NCI-H510A (cell line): ENCODE measurements around the gene TRPM3.
"Not testable (repeated sequence)": the region's sequence is repeated elsewhere in the genome, so short reads cannot be mapped to it uniquely, and the experiment has no call there.

Experiments used
- DNase-seq: peaks from one replicate; lab custom pipeline; 2025; lab: John Stamatoyannopoulos, UW

Gene TRPM3

DNA sequence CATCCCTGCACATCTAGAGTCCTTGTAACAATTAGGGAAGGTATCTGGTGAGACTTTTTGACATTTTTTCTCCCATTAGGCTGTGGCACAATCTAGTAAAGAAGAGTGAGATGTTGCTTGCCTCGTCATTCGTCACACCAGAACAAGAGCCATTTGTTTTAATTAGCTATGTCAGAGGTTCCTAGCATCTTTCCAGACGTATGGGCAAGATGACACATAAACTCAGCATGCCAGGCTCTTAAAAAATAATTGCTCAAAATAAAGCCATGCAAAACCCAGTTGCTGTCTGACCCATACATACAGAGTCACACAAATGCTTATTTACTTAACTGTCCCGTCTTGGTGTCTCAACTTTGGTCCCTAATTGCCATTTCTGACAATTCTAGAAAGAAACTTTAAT is 125.9 kb downstream of the TRPM3 start:
- no peak for DNase-seq

- DNase-seq: no peak
Measured at GRCh38 chr9:70994582-70994981, 126.8 kb downstream of the TRPM3 start.

DNA sequence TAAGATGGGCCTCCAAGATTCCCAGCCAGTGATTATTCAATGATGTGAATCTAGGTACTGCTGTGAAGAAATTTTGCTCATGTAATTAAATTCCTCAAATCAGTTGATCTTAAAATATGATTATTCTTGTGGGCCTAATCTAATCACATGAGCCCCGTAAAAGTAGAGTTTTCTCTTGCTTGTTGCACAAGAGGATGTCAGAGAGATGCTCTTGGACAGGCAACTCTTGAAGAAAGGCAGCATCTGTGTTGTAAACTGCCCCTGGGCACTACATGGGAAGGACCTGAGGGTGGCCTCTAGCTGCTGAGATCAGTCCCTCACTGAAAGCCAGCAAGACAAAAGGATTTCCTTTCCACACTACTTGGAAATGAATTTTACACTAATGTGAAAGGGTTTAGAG is 132.9 kb downstream of the TRPM3 start:
- no peak for DNase-seq

DNA sequence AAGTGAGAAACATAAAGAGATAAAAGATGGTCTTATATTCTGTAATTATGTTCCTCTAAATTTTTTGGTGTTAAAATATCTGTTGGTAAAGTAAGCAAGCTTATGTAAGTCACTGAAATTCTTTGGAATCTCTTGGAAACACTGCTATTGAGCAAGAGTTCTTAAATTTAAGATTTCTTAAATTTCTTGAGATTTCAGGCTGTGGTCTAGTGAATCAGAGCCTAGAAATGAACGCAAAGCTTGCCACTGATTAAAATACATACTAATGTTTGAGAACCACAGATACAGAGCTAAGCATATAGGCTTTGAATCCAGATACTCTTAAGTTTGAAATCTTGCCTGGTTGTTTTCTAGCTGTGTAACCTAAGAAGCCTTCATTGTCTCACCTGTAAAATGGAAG is 133.4 kb downstream of the TRPM3 start:
- no peak for DNase-seq

GRCh38 chr9:70986984-70987383 is 134.4 kb downstream of the TRPM3 start:
- no peak for DNase-seq

- no peak for DNase-seq
Measured at GRCh38 chr9:70983723-70984295, 137.6 kb downstream of the TRPM3 start.

GRCh38 chr9:70981312-70981711 is 140.1 kb downstream of the TRPM3 start:
- DNase-seq: no peak

GRCh38 chr9:70979966-70980365 is 141.5 kb downstream of the TRPM3 start:
- no peak for DNase-seq

DNA sequence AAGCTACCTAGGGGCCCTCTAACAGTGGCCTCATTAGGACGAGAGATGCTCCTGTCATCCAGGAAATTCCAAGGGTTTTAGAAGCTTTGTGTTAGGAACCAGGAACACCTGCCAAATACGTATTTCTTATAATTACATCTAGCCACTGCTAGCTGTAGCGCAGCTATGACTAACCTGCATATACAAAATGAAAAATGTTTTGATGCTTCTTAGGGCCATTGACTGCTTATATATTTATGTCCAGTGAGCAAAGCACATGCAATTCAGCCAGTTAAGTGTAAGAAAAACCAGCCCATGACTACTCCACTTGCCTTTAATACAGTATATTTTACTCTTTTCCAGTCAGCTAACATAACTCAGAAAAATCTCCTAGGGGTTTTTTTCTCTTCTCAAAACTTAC is 143.3 kb downstream of the TRPM3 start:
- DNase-seq: no peak

- DNase-seq: no peak
Measured at GRCh38 chr9:70975821-70976220, 145.6 kb downstream of the TRPM3 start.

GRCh38 chr9:70971723-70972122 is 149.7 kb downstream of the TRPM3 start:
- DNase-seq: no peak

DNA sequence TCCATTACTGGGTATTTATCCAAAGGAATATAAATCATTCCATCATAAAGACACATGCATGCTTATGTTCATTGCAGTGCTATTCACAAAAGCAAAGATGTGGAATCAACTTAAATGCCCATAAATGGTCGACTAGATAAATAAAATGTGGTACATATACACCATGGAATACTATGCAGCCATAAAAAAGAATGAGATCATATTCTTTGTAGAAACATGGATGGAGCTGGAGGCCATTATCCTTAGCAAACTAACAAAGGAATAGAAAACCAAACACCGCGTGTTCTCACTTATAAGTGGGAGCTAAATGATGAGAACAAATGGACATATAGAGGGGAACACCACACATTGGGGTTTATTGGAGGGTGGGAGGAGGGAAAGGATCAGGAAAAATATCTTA is 155.0 kb downstream of the TRPM3 start:
- not testable (repeated sequence) for DNase-seq

- no peak for DNase-seq
Measured at GRCh38 chr9:70964861-70965260, 156.6 kb downstream of the TRPM3 start.

- DNase-seq: no peak
Measured at GRCh38 chr9:70963554-70963953, 157.9 kb downstream of the TRPM3 start.

GRCh38 chr9:70962761-70963440 is 158.5 kb downstream of the TRPM3 start:
- no peak for DNase-seq

DNA sequence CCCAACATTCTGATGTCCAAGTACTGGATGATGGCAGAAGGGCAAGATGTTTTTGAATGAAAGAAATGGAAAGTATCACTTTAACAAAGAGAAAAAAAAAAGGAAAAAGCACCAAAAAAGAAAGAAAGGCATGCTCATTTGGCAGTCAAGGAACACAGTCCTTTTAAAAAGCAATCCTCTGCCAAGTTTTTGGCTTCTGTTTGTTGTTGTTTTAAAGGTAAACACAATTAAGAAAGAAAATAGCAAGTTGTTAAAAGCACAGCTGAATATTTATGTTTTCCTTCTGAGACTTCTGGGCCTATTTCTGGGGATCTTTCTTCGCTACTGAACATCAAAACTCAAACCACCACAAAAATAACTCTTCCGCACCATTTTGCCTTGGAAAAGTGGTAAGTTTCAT is 162.1 kb downstream of the TRPM3 start:
- no peak for DNase-seq

GRCh38 chr9:70954596-70955143 is 166.8 kb downstream of the TRPM3 start:
- no peak for DNase-seq

GRCh38 chr9:70954126-70954525 is 167.3 kb downstream of the TRPM3 start:
- DNase-seq: no peak

- no peak for DNase-seq
Measured at GRCh38 chr9:70951749-70952727, 169.4 kb downstream of the TRPM3 start.

DNA sequence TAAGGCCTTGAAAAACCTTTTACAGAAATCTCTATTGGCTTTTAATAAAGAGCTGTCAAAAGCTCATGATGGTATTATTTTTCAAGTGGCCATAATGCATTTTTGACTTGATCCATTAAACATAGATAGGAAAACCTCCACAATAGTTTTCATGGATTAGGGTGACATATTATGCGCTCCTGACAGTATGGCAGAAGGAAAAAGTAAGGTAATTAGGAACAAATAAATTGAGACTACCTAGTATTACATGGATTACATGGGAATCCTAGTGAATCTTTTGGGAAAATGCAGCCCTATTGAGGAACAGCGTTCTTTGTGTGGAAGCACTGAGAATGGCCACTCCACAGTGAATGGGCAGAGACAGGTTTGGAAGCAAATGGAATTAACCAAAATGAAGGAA is 171.2 kb downstream of the TRPM3 start:
- no peak for DNase-seq

DNA sequence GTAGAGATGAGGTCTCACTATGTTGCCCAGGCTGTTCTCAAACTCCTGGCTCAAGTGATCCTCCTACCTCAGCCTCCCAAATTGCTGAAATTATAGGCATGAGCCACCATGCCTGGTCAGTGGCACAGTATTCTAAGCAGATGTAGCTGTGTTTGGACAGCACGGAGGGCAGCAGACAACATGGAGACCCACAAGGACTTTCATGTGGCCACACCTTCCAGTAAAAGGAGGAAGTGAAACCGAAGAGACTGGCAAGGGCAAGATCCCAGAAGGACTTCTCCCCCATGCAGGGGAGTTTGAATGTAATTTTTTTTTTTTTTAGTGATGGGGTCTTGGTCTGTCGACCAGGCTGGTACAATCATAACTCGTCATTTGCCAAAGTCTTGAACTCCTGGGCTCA is 172.2 kb downstream of the TRPM3 start:
- no peak for DNase-seq

GRCh38 chr9:70948744-70949143 is 172.7 kb downstream of the TRPM3 start:
- no peak for DNase-seq

DNA sequence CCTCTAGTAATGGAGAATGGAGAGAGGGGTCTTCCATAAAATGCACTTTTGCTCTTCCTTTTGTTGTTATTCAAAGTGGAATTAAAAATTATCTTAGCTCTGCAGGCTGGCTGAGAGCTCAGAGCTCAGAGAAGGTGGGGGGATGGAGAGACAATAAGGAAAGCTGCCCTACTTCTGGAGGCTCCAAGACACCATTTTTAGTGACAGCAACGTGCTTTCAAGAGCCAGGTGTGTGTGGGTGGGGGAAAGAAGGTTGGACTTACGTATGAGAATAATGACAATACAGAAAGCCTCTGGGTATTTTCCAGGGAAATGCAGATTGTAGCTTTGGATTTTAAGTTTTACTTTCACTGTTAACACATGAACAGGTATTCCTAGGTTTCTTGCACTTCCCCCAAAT is 173.9 kb downstream of the TRPM3 start:
- no peak for DNase-seq
